NCI-H748 (cell line): ENCODE data around the gene SPATA6L.
A peak's percentile ranks its signal among the peaks of the same experiment; 100 is the strongest.

Source experiments
- DNase-seq: peaks from one replicate; lab custom pipeline; 2025; ENCODE audit not compliant: unreplicated experiment; lab: John Stamatoyannopoulos, UW

SPATA6L gene, protein sequence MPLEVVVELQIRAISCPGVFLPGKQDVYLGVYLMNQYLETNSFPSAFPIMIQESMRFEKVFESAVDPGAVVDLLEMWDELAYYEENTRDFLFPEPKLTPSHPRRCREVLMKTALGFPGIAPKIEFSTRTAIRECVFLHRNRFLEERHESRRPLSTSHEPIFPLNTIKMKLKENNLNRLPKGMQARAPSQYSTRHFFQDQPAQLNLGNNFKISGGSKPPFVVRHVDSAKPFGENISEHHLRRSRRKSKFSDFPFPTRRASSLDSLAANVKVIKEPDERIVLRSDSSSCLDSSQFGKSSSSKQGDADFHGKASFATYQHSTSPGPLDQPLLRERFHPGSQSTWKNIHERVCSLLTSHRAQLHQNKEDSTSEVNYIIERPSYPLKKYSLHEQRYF

DNA sequence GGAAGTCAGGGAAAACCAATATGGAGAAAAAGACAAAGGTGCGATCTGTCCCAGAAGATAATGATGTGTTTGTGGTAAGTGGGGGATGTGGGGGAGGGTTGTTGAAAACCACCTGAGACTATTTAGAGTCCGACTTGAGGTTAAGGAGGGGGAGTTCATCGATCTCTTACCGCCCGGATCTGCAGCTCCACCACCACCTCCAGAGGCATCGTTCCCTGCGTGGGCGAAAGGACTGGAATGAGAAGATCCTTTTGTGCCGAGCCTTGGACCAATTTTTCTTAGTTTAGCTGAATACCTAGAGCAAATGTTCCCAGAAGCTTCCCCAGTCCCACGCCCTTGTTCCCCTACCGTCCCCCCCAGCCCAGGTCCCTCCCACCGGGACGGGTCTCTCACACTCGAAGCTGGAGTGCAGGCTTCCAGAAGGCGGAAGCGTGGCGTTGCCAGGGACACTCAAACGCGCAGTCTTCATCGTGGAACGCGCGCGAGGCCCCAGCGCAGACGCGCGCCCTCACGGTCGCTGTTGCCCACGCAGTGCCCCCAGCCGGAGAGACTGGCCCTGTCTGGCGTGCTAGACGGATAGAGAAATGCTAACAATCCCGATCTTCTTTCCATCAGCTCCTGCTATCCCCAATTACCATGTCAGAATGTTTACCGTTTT is at the start of gene SPATA6L:
SPATA6L (minus strand) TSS at position 439 of the 658 bp plus-strand sequence; CDS start at position 209, 230 bp downstream.
- DNase-seq = peak; percentile 90

DNA sequence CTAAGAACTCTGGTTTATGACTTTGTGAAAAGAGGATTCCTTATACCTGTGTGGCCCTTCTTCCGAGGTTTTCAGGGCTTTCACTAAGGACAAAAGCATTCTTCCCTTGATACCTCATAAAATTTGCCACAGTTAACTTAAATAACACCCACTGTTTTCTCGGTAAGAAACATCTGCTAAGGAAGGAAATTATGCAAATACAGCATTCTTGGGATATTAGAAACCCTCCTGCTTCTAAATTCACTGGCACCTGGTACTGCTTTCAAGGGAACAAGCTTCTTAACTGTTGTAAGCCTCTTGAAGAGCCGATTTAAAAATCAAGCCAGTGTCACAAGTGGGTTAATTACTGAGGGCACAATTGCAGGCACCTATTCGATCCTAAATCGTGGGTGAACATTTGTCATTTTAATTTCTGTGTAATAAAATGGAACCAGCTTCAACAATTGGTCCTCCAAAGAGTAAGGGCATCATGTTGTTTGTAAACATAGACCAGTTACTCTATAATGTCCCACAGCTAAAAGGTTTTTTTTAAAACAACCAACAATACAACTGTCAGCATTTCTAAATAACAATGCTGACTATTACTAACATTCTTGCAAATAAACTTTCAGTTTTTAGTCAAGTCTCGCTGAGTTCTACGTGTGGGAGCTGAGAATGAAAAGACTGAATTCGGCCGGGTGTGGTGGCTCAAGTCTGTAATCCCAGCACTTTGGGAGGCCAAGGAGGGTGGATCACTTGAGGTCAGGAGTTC is 48.2 kb upstream of the SPATA6L start:
- DNase-seq = no peak

DNA sequence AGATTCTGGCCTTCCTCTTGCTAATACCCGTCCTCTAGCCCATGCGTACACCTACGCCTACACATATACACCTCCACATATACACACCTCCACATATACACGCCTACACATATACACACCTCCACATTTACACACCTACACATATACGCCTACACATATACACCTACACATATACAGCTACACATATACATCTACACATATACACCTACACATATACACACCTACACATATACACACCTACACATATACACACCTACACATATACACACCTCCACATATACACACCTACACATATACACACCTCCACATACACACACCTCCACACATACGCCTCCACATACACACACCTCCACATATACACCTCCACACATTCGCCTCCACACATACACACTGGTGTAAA is 47.6 kb upstream of the SPATA6L start:
- no peak for DNase-seq

DNA sequence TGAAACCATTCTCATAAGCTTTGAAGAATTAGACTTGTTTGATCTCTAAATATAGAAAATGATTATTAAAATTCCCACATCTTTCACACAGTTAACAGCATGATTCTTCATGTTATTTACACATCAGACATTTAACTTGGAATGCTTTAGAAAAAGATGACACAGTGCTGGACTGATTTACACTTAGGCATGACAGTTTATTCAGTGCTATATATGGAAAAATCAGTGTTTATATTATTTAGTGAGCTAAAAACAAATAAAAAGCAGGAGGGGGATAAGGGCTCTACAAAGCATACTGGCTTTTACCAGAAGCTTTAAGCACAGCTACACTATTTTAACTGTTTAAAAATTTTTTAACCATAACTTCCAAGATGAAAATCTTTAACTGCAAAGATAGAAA is 43.1 kb upstream of the SPATA6L start:
- DNase-seq = no peak

DNA sequence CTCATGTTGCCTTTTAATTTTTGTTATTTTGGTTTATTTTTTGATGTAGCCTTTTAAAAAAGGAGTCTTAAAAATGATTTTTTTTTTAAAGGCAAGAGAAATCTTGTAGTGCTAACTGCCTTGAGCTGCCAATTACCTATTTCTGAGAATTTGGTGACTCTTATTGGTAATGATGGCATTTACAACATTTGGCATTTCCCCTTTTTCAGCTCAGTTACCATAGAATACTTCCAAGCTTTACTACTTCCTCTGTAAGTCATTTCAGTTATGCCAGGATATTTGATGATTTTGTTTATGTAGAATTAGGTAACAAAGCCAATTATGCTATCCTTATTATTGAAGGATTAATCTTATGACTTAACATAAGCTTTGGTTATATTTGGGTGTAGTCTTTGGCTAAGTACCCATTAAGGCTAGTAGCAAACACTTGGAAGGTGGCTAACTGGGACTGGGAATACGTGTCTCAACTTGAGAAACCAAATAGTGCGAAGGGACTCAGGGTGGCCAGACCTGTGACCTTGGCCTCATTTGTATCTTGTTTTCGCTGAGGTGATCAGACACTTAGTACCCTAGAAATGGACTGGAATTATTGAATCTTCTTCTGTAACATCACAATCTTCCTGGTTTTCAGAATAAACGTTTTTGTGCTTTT is 40.8 kb upstream of the SPATA6L start:
- no peak for DNase-seq

DNA sequence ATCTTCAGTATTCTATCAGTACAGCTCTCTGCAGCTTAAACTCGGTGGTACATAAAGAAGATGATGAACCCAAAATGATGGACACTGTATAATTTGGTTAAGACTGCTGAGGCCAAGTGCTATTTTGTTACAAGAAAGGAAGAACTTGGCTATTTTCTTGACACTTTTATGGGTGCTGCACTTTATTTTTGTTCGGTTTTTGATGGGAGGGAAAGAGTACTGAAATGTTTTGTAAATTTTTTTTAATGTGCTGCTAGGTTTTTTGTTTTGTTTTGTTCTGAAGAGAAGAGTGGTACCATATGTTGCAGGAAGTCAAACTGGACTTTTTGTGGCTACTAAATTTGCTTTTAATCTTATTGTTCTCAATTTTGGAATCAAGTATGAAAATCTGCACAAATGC is 39.7 kb upstream of the SPATA6L start:
- no peak for DNase-seq

DNA sequence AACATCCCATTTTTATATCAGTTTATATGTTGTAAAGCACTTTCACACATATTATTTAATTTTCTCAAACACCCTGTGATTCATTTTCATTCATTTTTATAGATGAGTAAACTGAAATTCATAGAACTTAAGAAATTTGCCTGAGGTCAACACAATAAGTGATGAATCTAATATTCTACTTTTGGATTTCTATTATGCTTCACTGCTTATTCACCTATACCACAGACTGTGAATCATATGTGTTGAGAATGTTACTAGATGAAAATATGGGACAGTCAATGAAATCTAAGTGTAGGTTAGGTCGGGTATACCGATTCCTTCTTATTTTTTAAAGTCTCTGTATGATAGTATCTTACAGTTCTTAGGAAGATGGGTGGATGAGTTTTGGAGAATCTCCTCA is 37.8 kb upstream of the SPATA6L start:
- DNase-seq = no peak

DNA sequence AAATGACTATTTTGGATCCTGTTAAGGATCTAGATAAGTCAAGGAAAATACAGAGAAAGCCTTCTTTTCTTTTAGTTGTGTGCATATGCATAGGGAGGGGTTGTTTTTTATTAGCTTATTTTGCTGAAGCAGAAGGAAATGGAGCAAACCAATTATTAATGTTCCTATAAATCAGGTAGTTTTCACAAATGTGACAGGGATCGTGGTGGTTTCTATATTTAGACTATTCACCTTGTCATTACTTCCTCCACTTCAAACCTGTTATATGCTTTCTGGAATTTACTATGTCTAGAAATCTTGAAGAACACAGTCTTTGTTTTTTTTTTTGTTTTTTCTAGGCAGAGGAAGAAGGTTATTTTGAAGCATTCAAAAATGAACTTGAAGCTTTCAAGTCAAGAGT is 35.2 kb upstream of the SPATA6L start:
- no peak for DNase-seq

DNA sequence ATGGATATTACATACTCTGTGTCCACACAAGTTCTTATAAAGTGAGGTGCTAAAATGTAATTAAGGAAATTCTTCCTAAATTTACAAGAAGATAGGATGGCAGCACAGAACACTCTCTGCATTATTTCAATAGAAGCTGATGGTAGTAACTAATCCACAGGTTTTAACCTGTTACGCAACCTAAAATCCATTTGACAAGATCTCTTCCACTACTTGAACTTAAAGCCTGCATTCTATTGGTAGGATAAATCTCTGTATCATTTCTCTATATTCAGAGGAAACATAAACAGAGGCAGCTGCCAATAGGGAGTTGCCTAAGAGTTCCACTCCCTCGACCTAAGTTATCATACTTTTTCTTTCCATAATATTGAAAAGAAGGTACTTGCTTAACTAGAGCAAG is 34.7 kb upstream of the SPATA6L start:
- DNase-seq = no peak

DNA sequence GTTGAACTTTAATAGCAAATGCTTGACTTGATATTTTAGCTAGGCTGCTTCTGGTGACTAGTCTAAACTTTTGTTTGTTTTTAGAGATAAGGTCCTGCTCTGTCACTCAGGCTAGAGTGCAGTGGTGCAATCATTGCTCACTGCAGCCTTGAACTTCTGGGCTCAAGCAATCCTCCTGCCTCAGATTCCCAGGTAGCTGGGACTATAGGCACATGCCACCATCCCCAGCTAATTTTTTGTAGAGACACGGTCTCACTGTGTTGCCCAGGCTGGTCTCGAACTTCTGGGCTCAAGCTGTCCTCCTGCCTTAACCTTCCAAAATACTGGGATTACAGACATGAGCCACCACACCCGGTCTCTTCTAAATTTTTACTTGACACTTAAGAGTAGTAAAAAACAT is 33.8 kb upstream of the SPATA6L start:
- no peak for DNase-seq

DNA sequence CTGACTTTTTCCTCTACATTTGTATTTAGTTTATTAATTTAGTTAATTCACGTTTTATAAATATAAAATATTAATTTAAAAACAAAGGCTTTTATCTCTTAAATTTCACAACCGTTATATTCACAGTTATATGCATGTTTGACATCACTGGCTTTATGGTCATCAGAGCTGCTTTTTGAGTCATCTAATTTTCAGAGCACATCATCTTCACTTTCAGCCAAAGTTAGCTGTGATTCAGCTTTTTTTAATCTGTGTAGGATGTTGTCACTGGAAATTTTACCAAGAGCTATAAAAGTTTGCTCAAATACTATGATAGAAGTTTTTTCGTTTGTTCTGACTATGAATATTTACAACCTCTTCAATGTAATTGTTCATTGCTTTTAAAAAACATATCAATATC is 25.5 kb upstream of the SPATA6L start:
- DNase-seq = no peak

DNA sequence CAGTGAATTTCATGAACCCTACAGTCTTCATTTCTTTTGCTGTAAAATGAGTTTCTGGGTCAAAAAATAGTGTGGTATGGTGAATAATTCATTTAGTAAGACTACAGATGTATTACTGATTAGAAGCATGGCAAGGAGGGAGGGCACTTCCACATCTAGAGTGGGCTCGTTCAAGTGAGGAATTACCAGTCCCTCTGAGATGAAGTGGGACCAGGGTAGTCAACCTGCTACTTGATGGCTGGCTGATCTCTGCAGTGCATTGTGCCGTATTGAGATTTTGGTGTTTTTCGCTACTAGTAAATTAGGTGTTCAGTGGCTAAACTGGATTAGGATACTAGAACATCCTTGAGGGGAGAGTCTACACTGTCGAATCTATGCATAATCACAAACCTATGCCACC is 23.9 kb upstream of the SPATA6L start:
- no peak for DNase-seq

DNA sequence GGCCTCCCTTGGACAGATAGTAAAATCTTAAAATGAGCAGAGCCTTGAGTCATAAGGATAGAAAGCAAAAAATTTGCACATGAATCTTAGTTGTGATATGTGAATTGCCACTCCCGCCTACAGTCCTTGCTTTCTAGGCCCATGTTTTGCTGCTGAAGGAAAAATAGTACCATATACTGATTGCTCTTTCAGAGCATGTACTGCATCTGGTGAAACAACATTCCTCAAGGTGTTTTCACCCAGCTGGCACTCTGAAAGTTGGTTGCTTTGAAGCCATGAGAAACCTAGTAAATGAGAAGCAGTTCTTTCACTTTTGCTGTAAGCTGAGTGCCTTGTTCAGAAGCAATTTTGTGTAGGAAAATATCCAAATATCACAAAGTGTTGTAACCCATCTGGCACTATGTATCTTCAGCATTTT is 23.4 kb upstream of the SPATA6L start:
- DNase-seq = no peak

DNA sequence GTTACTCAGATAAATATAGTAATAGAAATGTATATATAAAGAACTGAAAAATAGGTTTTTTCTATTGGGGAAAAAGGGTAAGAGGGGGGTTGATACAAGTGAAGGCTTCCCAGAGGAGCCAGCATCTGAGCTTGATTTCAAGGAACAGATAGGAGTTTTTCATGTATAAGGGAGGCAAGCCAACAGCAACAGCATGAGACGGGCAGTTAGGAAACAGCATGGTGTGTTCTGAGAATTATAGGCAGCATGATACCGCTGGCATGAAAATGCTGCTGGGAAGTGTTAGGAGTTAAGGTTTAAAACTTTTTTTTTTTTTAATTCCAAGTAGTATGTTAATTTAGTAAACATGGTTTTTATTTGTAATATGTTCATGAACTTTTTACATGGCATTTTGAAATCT is 22.7 kb upstream of the SPATA6L start:
- no peak for DNase-seq

DNA sequence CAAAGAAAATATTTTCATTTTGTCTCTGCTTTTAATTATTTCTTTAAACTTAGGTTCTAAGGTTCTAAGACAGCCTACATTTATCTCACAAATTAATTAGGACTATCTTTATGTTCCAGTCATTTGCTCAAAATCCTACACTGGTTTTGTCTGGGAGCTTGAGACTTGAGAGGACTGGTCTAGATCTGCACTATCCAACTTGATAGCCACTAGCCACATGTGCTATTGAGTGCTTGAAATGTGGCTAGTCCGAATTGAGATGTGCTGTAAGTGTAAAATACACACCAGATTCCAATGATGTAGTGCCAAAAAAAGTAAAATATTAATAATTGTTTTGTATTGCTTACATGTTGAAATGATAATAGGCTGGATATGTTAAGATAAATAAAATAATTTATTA is 20.3 kb upstream of the SPATA6L start:
- DNase-seq = no peak

DNA sequence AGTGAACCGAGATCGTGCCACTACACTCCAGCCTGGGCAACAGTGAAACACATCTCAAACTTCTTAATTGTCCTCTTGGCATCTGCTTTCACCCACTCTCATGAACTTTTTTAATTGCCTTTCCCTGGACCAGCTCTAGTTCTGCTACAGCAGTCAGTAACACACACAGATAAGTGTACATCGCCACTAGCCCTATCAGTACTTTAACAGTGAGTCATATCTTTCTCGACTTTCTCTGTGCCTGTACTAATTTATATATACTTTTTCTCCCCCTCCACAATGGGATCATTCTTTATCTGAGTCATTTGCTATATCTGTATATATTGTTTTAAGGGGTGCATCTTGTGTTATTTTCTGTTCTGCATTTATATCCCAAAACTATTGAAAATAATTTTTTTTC is 19.8 kb upstream of the SPATA6L start:
- no peak for DNase-seq

DNA sequence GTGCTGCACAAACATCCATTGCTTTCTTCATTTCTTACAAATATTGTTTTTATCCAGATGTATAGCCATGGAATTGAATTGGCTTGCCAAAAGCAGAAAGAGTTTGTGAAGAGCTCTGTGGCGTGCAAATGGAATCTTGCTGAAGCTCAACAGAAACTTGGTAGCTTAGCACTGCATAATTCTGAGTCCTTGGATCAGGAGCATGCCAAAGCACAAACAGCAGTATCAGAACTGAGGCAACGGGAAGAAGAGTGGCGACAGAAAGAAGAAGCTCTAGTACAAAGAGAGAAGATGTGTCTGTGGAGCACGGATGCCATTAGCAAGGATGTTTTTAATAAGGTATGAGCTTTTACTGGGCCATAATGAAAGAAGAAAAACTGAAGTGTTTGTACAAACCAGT is 18.5 kb upstream of the SPATA6L start:
- no peak for DNase-seq

DNA sequence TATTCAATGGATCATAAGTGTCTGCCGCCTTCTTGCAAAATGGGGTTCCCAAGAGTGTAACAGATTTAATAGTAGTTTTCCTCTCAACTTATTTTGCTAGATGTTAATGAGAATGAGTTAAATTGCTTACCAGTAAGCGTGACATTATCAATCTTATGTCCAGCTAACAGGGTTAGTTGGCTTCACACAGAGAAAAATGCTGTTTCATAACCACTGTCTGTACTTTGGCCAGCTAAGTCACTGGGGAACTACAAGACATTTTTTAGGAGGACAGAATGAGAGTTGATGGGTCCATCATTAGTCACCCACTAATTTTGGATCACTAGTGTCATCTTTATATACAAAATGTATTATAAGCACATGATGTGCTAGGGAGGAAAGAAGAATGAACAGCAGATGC is 14.5 kb upstream of the SPATA6L start:
- no peak for DNase-seq

DNA sequence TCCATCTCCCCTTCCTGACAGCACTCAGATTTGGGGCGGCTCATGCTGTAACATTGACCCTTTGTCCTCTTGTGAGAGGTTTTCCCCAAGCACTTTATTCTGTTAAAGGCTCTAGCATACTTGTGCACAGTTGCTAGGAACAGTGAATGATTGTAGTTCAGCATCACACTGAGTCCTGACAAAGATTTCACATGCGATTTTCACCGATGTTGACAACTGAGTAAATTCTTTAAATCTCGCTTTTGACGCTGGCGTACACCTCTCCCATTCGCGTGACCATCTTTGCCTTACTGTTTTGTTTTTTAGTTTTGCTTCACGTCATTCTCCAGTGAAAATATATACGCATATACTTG is 13.9 kb upstream of the SPATA6L start:
- DNase-seq = no peak

DNA sequence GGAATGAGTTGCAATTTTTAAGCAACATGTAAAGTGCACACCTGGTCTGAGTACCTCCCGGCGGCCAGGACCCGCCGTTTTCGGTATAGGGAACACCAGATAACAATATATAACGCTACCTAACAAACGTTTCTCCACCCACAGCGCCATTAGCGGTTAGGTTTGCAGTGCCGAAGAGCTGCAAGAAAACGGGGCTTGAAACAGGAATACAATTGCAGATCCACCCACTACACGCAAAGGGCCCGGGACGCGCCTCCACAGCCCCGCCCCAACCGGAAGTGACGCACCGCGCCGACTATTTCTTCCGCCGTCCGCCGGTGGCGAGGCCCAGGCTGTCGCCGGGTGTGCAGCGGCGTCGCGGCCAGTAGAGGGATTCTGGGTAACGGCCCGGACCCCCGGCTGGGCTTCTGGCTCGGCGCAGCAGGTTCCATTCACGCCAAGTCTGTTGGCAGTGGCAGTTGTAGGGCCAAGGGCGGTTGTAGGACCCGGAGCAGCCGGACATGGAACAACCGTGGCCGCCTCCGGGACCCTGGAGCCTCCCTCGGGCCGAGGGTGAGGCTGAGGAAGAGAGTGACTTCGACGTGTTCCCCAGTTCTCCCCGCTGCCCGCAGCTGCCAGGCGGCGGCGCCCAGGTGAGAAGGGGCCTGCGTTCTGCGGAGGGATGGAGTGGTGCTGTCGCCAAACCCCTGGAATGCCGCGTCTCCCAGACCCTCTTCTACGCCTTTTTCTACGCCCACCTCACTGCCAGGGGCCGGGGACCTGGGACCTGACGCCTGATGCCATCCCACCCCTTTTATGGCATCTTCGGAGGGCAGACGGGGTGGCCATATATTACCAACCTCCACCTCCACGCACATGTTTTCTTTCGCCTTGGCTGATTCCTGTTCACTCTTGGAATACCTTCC is 13.2 kb upstream of the SPATA6L start, which contains the start of gene CDC37L1:
CDC37L1 (plus strand) TSS at position 302 of the 905 bp plus-strand sequence; CDS start at position 501, 199 bp downstream.
- peak; percentile 96 for DNase-seq
